22Rv1 (cell line): ENCODE data around the gene GPR17.

ENCODE experiments used
- ZFX ChIP-seq: fragments of 450-650 bp; IDR thresholded peaks from 2 replicates; pipeline ENCODE4 v1.6.1; 2017; ENCODE audit warnings: antibody characterized with exemption, borderline replicate concordance
- TF ChIP-seq, protein P1 (sequence below): fragments of 450-650 bp; IDR thresholded peaks from 2 replicates; pipeline ENCODE4 v1.5.1; 2017; ENCODE audit warnings: mild to moderate bottlenecking

DNA sequence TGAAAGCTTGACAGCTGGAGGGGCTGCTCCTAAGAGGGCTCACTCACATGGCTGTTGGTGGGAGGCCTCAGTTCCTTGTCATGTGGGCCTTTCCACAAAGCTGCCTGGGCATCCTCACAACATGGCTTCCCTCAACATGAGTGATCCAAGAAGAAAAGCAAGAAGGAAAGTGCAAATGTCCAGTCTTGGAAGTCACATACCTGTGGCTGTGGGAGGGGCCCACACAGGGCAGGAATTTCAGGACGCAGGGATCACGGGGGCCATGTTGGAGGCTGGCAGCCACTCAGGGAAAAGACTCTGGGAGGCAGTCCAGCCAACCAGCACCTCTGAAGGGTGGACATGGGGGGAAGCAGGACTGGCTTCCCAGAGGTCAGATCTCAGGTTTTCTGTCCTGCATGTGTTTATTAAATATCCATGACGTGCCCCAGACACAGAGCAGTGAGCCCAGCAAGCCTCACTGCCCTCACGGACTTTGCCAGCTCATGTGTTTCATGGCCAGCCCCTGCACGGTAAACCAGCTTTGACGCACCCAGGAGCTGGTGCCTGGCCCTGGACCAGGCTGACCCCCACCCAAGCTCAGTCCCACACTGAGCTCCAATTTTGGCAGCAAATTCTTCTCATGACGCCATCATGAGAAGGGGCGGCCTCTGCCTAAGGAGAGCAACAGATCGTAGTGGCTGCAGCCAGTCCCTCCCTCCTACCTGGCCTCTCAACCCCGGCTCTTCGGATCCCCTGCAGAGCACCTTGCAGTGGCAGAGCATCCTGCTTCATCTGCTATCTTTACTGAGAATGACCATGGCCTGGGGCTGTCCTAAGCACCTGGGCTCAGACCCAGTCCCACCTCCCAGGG is 34.7 kb upstream of the GPR17 start:
- TF ChIP-seq, protein P1, sequence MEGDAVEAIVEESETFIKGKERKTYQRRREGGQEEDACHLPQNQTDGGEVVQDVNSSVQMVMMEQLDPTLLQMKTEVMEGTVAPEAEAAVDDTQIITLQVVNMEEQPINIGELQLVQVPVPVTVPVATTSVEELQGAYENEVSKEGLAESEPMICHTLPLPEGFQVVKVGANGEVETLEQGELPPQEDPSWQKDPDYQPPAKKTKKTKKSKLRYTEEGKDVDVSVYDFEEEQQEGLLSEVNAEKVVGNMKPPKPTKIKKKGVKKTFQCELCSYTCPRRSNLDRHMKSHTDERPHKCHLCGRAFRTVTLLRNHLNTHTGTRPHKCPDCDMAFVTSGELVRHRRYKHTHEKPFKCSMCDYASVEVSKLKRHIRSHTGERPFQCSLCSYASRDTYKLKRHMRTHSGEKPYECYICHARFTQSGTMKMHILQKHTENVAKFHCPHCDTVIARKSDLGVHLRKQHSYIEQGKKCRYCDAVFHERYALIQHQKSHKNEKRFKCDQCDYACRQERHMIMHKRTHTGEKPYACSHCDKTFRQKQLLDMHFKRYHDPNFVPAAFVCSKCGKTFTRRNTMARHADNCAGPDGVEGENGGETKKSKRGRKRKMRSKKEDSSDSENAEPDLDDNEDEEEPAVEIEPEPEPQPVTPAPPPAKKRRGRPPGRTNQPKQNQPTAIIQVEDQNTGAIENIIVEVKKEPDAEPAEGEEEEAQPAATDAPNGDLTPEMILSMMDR = no peak
- TF ChIP-seq ZFX = no peak
